Activated CD4-positive, alpha-beta T cell treated with anti-CD3 and anti-CD28 coated beads for 36 hours (primary cell): ENCODE data around the gene RAB30. TPM values are rescaled to one million over a fixed set of nuclear protein-coding genes. Genes with fewer than 3 reads are reported as not detected.

Experiments
- ATAC-seq: fragments of 200-7000 bp; cut with Tn5 transposase; one replicate; pipeline ENCODE4 v1.10.0; 2021; ENCODE audit warnings: mild to moderate bottlenecking, moderate library complexity
- CTCF ChIA-PET: fragments of 350-600 bp; sonication (Branson Sonifier 250); formaldehyde crosslinking; loops from one replicate; lab custom pipeline; 2021; ENCODE audit warnings: antibody characterized with exemption; lab: Charles Lee
- POLR2A ChIA-PET: fragments of 350-600 bp; sonication (Branson Sonifier 250); formaldehyde crosslinking; loops from one replicate; lab custom pipeline; 2021; ENCODE audit warnings: antibody characterized with exemption, inconsistent platforms; lab: Charles Lee
- DNase-seq: peaks from one replicate; pipeline ENCODE4 v3.0.0-alpha.2; 2020
- H3K27ac Mint-ChIP-seq: one replicate; pipeline ENCODE4 v1.8.0; 2021; ENCODE audit warnings: mixed read lengths
- H3K27me3 Mint-ChIP-seq: one replicate; pipeline ENCODE4 v1.8.0; 2021; ENCODE audit warnings: mixed read lengths
- H3K36me3 Mint-ChIP-seq: one replicate; pipeline ENCODE4 v1.8.0; 2021; ENCODE audit warnings: low read depth, mixed read lengths
- H3K4me1 Mint-ChIP-seq: one replicate; pipeline ENCODE4 v1.8.0; 2021; ENCODE audit warnings: mixed read lengths
- H3K4me3 Mint-ChIP-seq: one replicate; pipeline ENCODE4 v1.8.0; 2021; ENCODE audit warnings: mild to moderate bottlenecking, moderate library complexity, mixed read lengths
- H3K9me3 Mint-ChIP-seq: one replicate; pipeline ENCODE4 v1.8.0; 2021; ENCODE audit warnings: low read depth, mixed read lengths
- intact Hi-C, 2 experiments: fragments of 100-400 bp; cut with DNase I in 1 of 2; cut with micrococcal nuclease in 1 of 2; formaldehyde crosslinking; loops; one replicate each; pipeline versions ENCODE4 v1.14.2 to v1.15.1; 2022 to 2024; cut with DNase I, micrococcal nuclease
- total RNA-seq, 2 experiments: library from RNA; stranded (reverse); gene quantifications; one replicate each; pipeline ENCODE4 v1.2.3, GENCODE V29; 2021

Gene RAB30
- total RNA-seq, 2 experiments from 2014 or later = 11.4 to 13.2 TPM

DNA sequence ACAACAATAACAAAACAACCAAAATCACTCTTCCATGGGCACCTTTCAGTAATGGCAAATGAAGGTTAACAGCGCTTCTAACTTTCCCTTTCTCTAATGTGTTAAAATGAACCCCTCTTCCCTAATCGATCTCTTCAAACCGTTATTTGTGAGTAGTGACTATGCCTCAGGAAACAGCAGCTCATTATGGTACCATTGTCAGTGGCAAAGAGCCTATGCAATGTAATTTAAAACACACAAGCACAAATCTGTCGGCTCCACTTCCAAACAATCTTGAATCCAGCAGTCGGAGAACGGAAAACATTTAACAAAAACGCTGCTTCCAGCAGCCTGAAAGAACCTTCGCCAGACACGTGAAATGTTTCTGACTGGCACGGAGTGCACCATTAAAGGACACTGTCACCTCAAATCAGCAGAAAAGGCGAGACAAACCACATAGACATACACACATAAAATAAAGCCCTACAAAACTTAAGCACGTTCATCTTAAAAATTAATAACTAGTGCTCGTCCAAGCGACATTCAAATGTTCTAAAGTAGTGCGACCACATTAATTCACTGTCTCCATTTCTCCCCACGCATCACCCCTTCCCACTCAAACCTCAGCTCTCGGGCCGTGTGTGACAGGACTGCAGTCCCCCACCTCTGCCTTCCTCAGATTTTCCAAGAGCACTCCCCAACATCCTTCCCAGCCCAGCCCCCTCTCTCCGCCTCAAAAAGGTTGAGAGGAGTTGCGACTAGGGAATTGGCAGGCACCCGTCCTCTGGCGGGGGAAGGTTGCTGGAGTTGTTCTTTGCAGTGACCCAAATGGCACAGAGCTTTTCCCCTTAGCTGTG, 748 bp downstream of the RAB30 start:
- no peaks in the 10 kb centered on the region for H3K27me3 Mint-ChIP-seq
- DNase-seq = peak; percentile 42
- POLR2A ChIA-PET = interaction anchor here (0.5 to 2.3 kb wide), 7 partner anchors 15 to 213 kb away, joined by 3 to 12 read pairs (median 5); partner anchors contain the start of genes DDIAS and PRCP
- H3K4me1 Mint-ChIP-seq = peaks cover 34% of the 10 kb centered on the region
- H3K27ac Mint-ChIP-seq = no peak overlapping the region
- peak; percentile 0 for ATAC-seq
- H3K4me3 Mint-ChIP-seq = no peak overlapping the region
- H3K36me3 Mint-ChIP-seq = peaks cover 7% of the 10 kb centered on the region
- intact Hi-C loops = loop anchor here (1.0 to 2.0 kb wide), 11 partner anchors 64 to 215 kb away; partner anchors contain the start of genes ANKRD42 (in 2 of the 2), CCDC90B (in 1 of the 2), DDIAS (in 1 of the 2) and PRCP (in 1 of the 2)
- CTCF ChIA-PET = interaction anchor here (0.6 to 2.4 kb wide), 9 partner anchors 8 to 215 kb away, joined by 3 to 14 read pairs (median 5); partner anchors contain the start of genes CCDC90B and DDIAS
- no peaks in the 10 kb centered on the region for H3K9me3 Mint-ChIP-seq

DNA sequence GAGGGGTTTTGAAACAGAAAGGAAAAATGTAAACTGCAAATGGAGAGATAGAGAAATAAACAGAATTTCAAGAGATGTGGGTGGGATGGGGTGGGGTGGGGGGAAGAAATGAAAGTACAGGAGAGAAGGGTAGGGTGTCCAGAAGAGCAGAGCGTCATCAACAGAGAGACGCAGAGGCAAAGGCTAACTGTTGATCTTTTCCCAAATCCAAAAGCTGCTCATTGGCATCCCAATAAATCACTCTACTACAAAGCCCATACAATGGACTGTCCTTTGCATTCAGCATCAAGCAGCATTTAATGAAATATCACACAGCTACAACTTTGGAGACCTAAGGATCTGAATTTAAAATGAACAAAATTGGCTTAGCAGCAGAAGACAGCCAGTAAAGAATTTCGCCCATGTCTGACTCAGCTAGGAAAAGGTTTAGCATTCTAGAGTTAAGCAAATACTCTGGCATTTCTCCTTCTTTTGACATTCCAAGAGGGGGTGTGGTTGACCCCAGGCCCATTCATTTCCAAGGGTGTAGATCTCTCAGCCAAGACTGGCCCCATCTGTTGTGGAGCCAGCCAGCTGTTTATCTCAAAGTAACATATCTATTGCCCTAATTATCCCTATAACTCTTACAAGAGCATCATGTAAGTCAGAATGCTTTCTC, 1.5 kb downstream of the RAB30 start:
- no peak for ATAC-seq
- Mint-ChIP-seq H3K9me3 (no peaks in the 10 kb centered on the region), H3K36me3 (peaks cover 7% of the 10 kb centered on the region), H3K4me1 (peaks cover 37% of the 10 kb centered on the region), H3K27me3 (no peaks in the 10 kb centered on the region), H3K4me3 (no peak overlapping the region), H3K27ac (peak overlapping the region; percentile 59)
- intact Hi-C loops = loop anchor here (1.0 to 2.0 kb wide), 5 partner anchors 63 to 164 kb away; no protein-coding TSS in a partner anchor
- POLR2A ChIA-PET = interaction anchor here (2.0 to 2.3 kb wide), 2 partner anchors 63 to 168 kb away, joined by 7 to 12 read pairs; partner anchors contain the start of gene DDIAS
- CTCF ChIA-PET = interaction anchor here (0.7 to 2.4 kb wide), 5 partner anchors 8 to 216 kb away, joined by 3 to 14 read pairs (median 6); partner anchors contain the start of gene CCDC90B
- DNase-seq = no peak

DNA sequence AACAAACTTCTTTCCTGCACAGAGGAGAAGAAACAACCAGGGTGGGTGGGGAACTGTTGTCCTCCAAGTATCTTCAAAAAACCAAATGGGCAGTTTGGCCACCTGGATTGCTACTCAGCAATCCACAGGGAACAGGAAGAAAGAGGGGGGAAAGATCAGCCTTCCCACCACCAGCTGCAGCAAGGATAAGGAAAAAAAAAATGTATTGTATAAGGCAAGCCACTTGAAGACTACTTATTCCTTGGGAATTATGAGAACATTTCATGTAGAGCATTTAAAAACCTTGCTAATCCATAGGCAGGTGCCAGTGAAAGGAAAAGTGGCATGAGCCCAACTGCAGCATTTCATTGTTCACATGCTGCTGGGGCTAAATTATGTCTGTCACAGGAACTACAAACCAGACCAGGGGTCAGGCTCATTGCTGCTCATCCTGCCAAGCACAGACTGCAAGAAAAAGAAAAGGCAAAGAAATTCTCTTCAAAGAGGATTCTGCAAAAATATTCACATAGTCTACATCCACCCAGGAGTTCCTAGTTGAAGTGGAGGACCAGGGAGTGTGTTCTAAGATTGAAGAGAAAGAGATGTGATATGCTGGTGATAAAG, 2.2 kb downstream of the RAB30 start:
- POLR2A ChIA-PET = no interaction called here
- CTCF ChIA-PET = interaction anchor here (1.3 kb wide), 1 partner anchor 142 kb away, joined by 5 read pairs; no protein-coding TSS in a partner anchor
- Mint-ChIP-seq H3K27me3 (no peaks in the 10 kb centered on the region), H3K36me3 (peaks cover 2% of the 10 kb centered on the region), H3K9me3 (no peaks in the 10 kb centered on the region), H3K27ac (peak overlapping the region; percentile 59), H3K4me1 (peaks cover 37% of the 10 kb centered on the region), H3K4me3 (no peak overlapping the region)
- intact Hi-C loops = loop anchor here (1.0 to 2.0 kb wide), 5 partner anchors 63 to 163 kb away; no protein-coding TSS in a partner anchor
- ATAC-seq (no peak), DNase-seq (no peak)

DNA sequence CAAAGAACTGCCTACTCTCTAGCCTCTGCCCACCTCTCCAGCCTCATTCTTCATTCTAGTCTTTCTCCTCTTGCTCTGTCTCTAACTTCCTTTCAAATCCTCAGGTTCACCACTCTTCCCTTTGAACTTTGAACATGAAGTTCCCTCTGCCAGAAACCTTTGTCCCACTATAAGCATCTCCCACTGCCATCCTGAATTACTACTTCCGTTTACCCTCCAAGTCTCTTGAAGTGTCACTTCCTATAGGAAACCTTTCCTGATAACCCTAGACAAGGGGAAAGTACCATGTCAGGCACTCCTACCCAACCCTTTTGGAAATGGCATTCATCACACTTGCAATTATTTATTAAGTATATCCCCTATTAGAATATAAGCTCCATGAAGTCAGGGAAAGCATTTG, 3.1 kb downstream of the RAB30 start:
- ChIA-PET POLR2A (no interaction called here), CTCF (no interaction called here)
- H3K27me3 Mint-ChIP-seq = no peaks in the 10 kb centered on the region
- peaks cover 2% of the 10 kb centered on the region for H3K36me3 Mint-ChIP-seq
- H3K4me1 Mint-ChIP-seq = peaks cover 39% of the 10 kb centered on the region
- no peak overlapping the region for H3K4me3 Mint-ChIP-seq
- no peak for DNase-seq
- ATAC-seq = no peak
- no peak overlapping the region for H3K27ac Mint-ChIP-seq
- no peaks in the 10 kb centered on the region for H3K9me3 Mint-ChIP-seq
- intact Hi-C loops = no loop called here

DNA sequence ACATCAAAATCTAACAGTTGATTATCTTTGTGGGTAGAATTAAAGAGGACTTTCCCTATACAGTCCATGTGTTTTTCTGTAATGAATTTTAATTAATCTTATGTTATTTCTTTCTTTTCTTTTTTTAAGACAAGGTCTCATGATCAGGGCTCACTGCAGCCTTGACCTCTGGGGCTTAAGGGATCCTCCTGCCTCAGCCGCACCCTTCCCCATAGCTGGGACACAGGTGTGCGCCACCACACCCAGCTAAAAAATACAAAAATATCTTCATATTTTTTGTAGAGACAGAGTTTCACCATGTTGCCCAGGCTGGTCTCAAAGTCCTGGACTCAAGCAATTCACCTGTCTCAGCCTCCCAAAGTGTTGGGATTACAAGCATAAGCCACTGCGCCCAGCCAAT, 7.7 kb downstream of the RAB30 start:
- ATAC-seq (no peak), DNase-seq (no peak)
- Mint-ChIP-seq H3K4me1 (peaks cover 69% of the 10 kb centered on the region), H3K9me3 (no peaks in the 10 kb centered on the region), H3K27me3 (no peaks in the 10 kb centered on the region), H3K4me3 (no peak overlapping the region), H3K27ac (peak overlapping the region; percentile 99), H3K36me3 (peaks cover 11% of the 10 kb centered on the region)
- intact Hi-C loops = no loop called here
- POLR2A ChIA-PET = interaction anchor here (0.6 to 1.3 kb wide), 2 partner anchors 92 to 122 kb away, joined by 3 to 9 read pairs; no protein-coding TSS in a partner anchor
- CTCF ChIA-PET = interaction anchor here (0.7 to 0.9 kb wide), 2 partner anchors 89 to 118 kb away, joined by 3 to 4 read pairs; no protein-coding TSS in a partner anchor

- peak overlapping the region; percentile 62 for H3K4me3 Mint-ChIP-seq
- POLR2A ChIA-PET = interaction anchor here (0.8 to 1.4 kb wide), 4 partner anchors 9 to 94 kb away, joined by 3 to 9 read pairs (median 4); partner anchors contain the start of genes PCF11 and RAB30
Measured at GRCh38 chr11:83063073-83063754, 8.5 kb downstream of the RAB30 start.

DNA sequence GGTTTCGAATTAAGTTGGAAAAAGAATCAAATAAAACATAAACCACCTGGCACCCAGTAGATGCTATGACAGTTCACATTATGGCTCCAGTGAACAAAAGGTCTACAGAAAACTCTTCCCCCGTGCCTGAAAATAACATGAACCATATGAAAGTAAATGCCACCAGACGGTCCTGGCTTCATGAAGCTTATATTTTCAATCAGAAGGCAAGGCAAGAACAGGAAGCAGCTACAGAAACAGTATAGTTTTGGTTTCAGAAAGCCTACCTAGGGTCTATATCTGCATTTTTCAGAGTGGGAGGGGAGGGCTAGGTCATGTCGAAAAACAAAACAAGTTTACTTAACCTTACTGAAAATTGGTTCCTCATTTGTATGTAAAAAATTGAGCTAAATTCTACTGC, 9.8 kb downstream of the RAB30 start:
- no peaks in the 10 kb centered on the region for H3K27me3 Mint-ChIP-seq
- H3K4me1 Mint-ChIP-seq = peaks cover 57% of the 10 kb centered on the region
- no peaks in the 10 kb centered on the region for H3K9me3 Mint-ChIP-seq
- intact Hi-C loops = loop anchor here (2.0 kb wide), 3 partner anchors 55 to 131 kb away; partner anchors contain the start of gene ANKRD42 (in 1 of the 2)
- ATAC-seq (peak; percentile 24), DNase-seq (no peak)
- peak overlapping the region; percentile 62 for H3K4me3 Mint-ChIP-seq
- peak overlapping the region; percentile 99 for H3K27ac Mint-ChIP-seq
- POLR2A ChIA-PET = interaction anchor here (0.6 to 1.1 kb wide), 2 partner anchors 94 to 435 kb away, joined by 3 to 6 read pairs; no protein-coding TSS in a partner anchor
- CTCF ChIA-PET = interaction anchor here (0.6 to 2.2 kb wide), 5 partner anchors 9 to 188 kb away, joined by 3 to 14 read pairs (median 3); partner anchors contain the start of gene RAB30
- H3K36me3 Mint-ChIP-seq = peaks cover 8% of the 10 kb centered on the region

More at GRCh38 chr11:83063073-83063754, 8.5 kb downstream of the RAB30 start:
- Mint-ChIP-seq H3K27me3 (no peaks in the 10 kb centered on the region), H3K27ac (peak overlapping the region; percentile 99), H3K36me3 (peaks cover 9% of the 10 kb centered on the region), H3K4me1 (peaks cover 64% of the 10 kb centered on the region), H3K9me3 (no peaks in the 10 kb centered on the region)
- no peak for DNase-seq
- CTCF ChIA-PET = interaction anchor here (0.6 to 2.2 kb wide), 9 partner anchors 8 to 195 kb away, joined by 3 to 14 read pairs (median 4); partner anchors contain the start of genes PRCP and RAB30
- ATAC-seq = peak; percentile 84
- intact Hi-C loops = loop anchor here (2.0 kb wide), 3 partner anchors 56 to 130 kb away; partner anchors contain the start of gene ANKRD42 (in 1 of the 2)

DNA sequence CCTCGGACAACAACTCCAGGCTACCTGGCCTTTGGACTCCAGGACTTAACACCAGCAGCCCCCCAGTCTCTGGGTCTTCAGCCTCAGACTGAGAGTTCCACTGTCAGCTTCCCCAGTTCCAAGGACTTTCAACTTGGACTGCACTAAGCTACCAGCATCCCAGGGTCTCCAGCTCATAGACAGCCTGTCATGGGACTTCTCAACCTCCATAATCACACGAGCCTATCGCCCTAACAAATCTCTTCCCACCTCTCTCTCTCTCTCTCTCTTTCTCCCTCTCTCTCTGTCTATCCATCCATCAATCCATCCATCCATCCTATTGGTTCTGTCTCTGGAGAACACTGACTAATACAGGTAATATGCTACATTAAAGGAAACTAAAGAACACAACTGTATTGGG, 10.7 kb downstream of the RAB30 start:
- no peak for ATAC-seq
- ChIA-PET CTCF (interaction anchor here (0.9 to 1.9 kb wide), 2 partner anchors 9 to 189 kb away, joined by 3 to 4 read pairs; no protein-coding TSS in a partner anchor), POLR2A (no interaction called here)
- H3K27ac Mint-ChIP-seq = no peak overlapping the region
- no peaks in the 10 kb centered on the region for H3K27me3 Mint-ChIP-seq
- no peaks in the 10 kb centered on the region for H3K9me3 Mint-ChIP-seq
- no peak for DNase-seq
- H3K4me1 Mint-ChIP-seq = peaks cover 62% of the 10 kb centered on the region
- peaks cover 8% of the 10 kb centered on the region for H3K36me3 Mint-ChIP-seq
- intact Hi-C loops = no loop called here
- H3K4me3 Mint-ChIP-seq = no peak overlapping the region

DNA sequence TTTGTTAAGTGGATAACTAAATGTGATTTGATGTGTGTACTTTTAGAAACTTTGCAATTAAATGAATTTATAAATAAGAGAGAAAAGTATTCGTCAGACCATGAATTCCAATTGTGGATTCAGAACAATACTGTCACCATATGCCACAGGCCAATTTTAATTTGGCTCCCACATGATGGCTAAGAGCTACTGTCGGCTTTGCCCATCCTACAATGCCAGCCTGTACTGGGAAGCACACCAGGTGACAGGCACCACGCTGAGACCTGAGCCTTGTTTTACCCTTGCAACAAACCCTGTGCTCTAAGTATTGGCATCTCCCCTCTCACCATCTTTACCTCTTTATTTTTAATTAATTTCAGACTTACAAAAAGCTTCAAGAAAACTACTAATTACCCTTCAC, 14.0 kb downstream of the RAB30 start:
- POLR2A ChIA-PET = no interaction called here
- H3K4me3 Mint-ChIP-seq = no peak overlapping the region
- no peak overlapping the region for H3K27ac Mint-ChIP-seq
- ATAC-seq (no peak), DNase-seq (no peak)
- peaks cover 17% of the 10 kb centered on the region for H3K36me3 Mint-ChIP-seq
- H3K4me1 Mint-ChIP-seq = peaks cover 64% of the 10 kb centered on the region
- no peaks in the 10 kb centered on the region for H3K27me3 Mint-ChIP-seq
- intact Hi-C loops = loop anchor here in 1 of 2 experiments (5.0 kb wide), 1 partner anchor 50 kb away; no protein-coding TSS in a partner anchor
- H3K9me3 Mint-ChIP-seq = peaks cover 5% of the 10 kb centered on the region
- CTCF ChIA-PET = interaction anchor here (0.8 to 0.9 kb wide), 2 partner anchors 62 to 190 kb away, joined by 3 read pairs; no protein-coding TSS in a partner anchor
